BLaER1 treated with 17β-estradiol and CSF1 and Interleukin-3, amounts not matched to agents 10 nM and 100 nM (cell line): ENCODE results near the gene PIGS.
"Not testable (repeated sequence)": the region's sequence is repeated elsewhere in the genome, so short reads cannot be mapped to it uniquely, and the experiment has no call there.

Experiments
- H3K27ac ChIP-seq, 11 experiments: shearing (Covaris generic); formaldehyde crosslinking; 2 replicates each; pipeline ENCODE4 v1.8.1; 2022
- H3K27me3 ChIP-seq, 11 experiments: shearing (Covaris generic); formaldehyde crosslinking; 2 replicates each; pipeline ENCODE4 v1.8.1; 2022
- H3K36me3 ChIP-seq, 11 experiments: shearing (Covaris generic); formaldehyde crosslinking; 2 replicates each; pipeline ENCODE4 v1.8.1; 2022
- H3K4me1 ChIP-seq, 10 experiments: shearing (Covaris generic); formaldehyde crosslinking; 2 replicates each; pipeline ENCODE4 v1.8.1; 2022
- H3K4me2 ChIP-seq, 11 experiments: shearing (Covaris generic); formaldehyde crosslinking; 2 replicates each; pipeline ENCODE4 v1.8.1; 2022
- H3K4me3 ChIP-seq, 10 experiments: shearing (Covaris generic); formaldehyde crosslinking; 2 replicates each; pipeline ENCODE4 v1.8.1; 2022
- H3K9ac ChIP-seq, 11 experiments: shearing (Covaris generic); formaldehyde crosslinking; 2 replicates each; pipeline ENCODE4 v1.8.1; 2022
- H3K9me3 ChIP-seq, 11 experiments: shearing (Covaris generic); formaldehyde crosslinking; replicated peaks in 1 of 11; 2 replicates each; pipeline ENCODE4 v1.8.1; 2022
- H4K20me1 ChIP-seq, 11 experiments: shearing (Covaris generic); formaldehyde crosslinking; 2 replicates each; pipeline ENCODE4 v1.8.1; 2022
- Cebpa-rat ChIP-seq, 11 experiments: shearing (Covaris generic); IDR thresholded peaks; 2 replicates each; pipeline ENCODE4 v1.8.1; 2022

Gene PIGS

DNA sequence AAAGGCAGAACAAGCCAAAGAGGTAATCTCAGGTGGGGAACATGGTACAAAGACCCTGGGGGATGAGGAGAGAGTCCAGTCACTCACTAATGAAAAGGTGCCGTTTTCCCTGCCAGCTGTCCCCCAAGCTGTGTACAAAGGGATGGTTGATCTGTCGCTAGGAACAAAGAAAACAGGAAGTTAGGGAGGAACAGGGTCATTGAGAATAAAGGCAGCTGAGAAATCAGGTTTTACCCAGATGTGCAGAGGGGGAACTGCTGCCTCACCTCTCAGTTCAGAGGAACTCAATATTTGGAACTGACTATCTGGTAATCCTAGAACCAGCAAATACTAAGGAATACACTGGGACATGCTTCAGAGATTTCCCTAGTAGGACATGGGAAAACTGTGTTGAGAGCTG is 41.2 kb upstream of the PIGS start:
- Histone ChIP-seq H3K4me1 (peaks cover 0 to 40% (median 27%) of the 10 kb centered on the region in 10 experiments; a peak in 16 of 20 replicates), H3K9ac (peak overlapping the region in 2 of 11 experiments; percentile 4 to 5; a peak in 3 of 22 replicates), H3K4me3 (no peak overlapping the region), H3K27ac (peak overlapping the region in 3 of 11 experiments; percentile 14 to 35 (median 25); a peak in 2 of 22 replicates), H4K20me1 (peaks cover 11 to 55% (median 36%) of the 10 kb centered on the region in 11 experiments; a peak in 18 of 22 replicates), H3K4me2 (peak overlapping the region in 7 of 11 experiments; percentile 0 to 41 (median 17); a peak in 9 of 22 replicates), H3K9me3 (no peaks in the 10 kb centered on the region), H3K27me3 (no peaks in the 10 kb centered on the region), H3K36me3 (peaks cover 89 to 100% (median 95%) of the 10 kb centered on the region in 11 experiments)
- no peak for TF ChIP-seq Cebpa-rat (IDR thresholded peaks at IDR 0.05)

GRCh38 chr17:28610376-28610775 is 39.1 kb upstream of the PIGS start:
- H3K9me3 ChIP-seq: no peaks in the 10 kb centered on the region
- no peak overlapping the region for H3K9ac ChIP-seq
- peaks cover 6 to 37% (median 22%) of the 10 kb centered on the region in 11 experiments; a peak in 17 of 22 replicates for H4K20me1 ChIP-seq
- no peaks in the 10 kb centered on the region for H3K27me3 ChIP-seq
- no peak overlapping the region for H3K27ac ChIP-seq
- H3K4me1 ChIP-seq: peaks cover 0 to 30% (median 27%) of the 10 kb centered on the region in 10 experiments; a peak in 16 of 20 replicates
- H3K4me3 ChIP-seq: no peak overlapping the region
- peaks cover 85 to 100% (median 88%) of the 10 kb centered on the region in 11 experiments for H3K36me3 ChIP-seq
- H3K4me2 ChIP-seq: no peak overlapping the region
- no peak for TF ChIP-seq Cebpa-rat (IDR thresholded peaks at IDR 0.05)

DNA sequence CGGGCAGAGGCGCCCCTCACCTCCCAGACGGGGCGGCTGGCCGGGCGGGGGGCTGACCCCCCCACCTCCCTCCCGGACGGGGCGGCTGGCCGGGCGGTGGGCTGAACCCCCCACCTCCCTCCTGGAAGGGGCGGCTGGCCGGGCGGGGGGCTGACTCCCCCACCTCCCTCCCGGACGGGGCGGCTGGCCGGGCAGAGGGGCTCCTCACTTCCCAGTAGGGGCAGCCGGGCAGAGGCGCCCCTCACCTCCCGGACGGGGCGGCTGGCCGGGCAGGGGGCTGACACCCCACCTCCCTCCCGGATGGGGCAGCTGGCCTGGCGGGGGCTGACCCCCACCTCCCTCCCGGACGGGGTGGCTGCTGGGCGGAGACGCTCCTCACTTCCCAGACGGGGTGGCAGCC is 32.7 kb upstream of the PIGS start:
- H3K4me2 ChIP-seq, H3K9me3 ChIP-seq, H3K27ac ChIP-seq, H3K9ac ChIP-seq, H3K27me3 ChIP-seq, H3K4me3 ChIP-seq, H4K20me1 ChIP-seq: not testable (repeated sequence)
- H3K36me3 ChIP-seq: peaks cover 23 to 65% (median 36%) of the 10 kb centered on the region in 11 experiments; a peak in 21 of 22 replicates
- peaks cover 9 to 20% (median 14%) of the 10 kb centered on the region in 10 experiments for H3K4me1 ChIP-seq

DNA sequence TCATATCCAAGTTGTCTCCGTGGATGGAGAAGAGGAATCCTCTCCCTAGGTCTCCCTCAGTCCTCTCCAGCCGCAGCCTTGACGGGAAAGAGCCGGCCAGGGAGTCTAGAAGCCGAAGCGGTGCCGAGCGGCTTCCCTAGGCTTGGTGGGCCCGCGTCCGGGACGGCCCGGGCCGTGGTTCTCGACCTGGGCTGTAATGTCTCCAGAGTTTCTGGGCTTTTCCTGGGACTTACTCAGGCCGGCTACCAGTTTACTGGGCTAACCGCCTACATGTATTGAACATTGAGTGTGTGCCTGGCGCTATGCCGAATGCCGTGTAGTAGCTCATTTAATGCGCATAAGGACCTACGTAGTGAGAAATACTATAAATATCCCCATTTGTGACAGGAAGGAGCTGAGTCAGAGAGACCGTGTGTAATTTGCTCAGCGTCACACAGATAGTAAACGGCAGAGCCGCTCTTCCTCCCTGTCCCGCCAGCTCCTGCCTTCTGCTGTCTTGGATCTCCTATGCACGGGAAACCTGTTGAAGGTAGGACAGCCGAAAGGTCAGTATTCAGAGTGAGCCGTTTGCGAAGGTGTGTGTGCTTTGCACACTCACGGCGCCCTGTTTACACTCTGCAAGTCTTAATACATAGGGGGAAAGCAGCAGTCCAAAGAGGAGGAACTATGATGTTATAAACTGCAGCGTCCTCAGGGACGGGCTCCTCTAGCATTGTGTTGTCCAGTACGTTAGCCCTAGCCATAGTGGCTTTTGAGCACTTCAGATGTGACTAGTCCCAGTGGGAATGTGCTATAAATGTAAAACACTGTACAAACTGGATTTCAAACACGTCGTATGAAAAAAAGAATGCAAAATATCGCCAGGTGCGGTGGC is 28.2 kb upstream of the PIGS start:
- H3K4me1 ChIP-seq: peaks cover 25 to 40% (median 31%) of the 10 kb centered on the region in 10 experiments
- H3K27ac ChIP-seq: peak overlapping the region; percentile 81 to 96 (median 89)
- H3K4me3 ChIP-seq: peak overlapping the region; percentile 67 to 89 (median 77)
- TF ChIP-seq Cebpa-rat (IDR thresholded peaks at IDR 0.05): no peak
- H3K9ac ChIP-seq: peak overlapping the region; percentile 86 to 93 (median 91)
- H4K20me1 ChIP-seq: peaks cover 0 to 6% (median 0%) of the 10 kb centered on the region in 11 experiments; a peak in 4 of 22 replicates
- H3K36me3 ChIP-seq: peaks cover 0 to 49% (median 24%) of the 10 kb centered on the region in 11 experiments; a peak in 18 of 22 replicates
- H3K9me3 ChIP-seq: no peaks in the 10 kb centered on the region
- no peaks in the 10 kb centered on the region for H3K27me3 ChIP-seq
- peak overlapping the region; percentile 88 to 99 (median 95) for H3K4me2 ChIP-seq

DNA sequence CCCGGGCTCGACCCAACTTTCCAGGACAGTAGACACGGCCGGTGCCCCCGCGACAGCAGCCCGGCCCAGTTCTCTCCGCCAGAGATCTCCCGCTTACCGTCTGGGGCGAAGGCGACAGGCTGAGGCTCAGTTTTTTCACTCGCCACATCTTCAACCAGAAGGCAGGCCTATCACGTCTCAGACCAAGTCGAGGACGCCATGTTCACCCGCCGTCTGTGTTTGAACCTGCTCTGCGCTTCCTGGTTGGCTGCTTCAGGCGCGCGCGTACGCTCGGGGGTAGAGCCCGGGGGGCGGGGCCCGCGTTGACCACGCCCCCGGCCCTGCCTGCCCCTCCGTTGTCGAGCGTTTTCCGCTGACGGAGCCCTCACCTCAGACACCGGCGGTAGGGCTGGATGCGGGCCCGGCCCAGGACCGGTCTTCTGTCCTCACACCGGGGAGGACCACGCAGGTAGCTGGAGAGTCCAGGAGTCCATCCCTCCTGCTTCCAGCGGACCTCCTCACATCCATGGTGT is 27.5 kb upstream of the PIGS start, which contains the start of gene SPAG5:
SPAG5 (minus strand) TSS at position 227 of the 512 bp plus-strand sequence; CDS start at position 148, 79 bp downstream.
- Histone ChIP-seq H3K27ac (peak within 1 kb of the TSS; percentile 81 to 96 (median 89)), H3K4me2 (peak within 1 kb of the TSS; percentile 88 to 99 (median 95)), H3K27me3 (no peaks in the 10 kb centered on the region), H3K4me3 (peak within 1 kb of the TSS; percentile 67 to 89 (median 77)), H4K20me1 (peaks cover 0 to 6% (median 0%) of the 10 kb centered on the region in 11 experiments; a peak in 4 of 22 replicates), H3K36me3 (peaks cover 0 to 56% (median 31%) of the 10 kb centered on the region in 11 experiments; a peak in 18 of 22 replicates), H3K9ac (peak within 1 kb of the TSS; percentile 86 to 93 (median 91)), H3K9me3 (no peaks in the 10 kb centered on the region), H3K4me1 (peaks cover 25 to 40% (median 31%) of the 10 kb centered on the region in 10 experiments)
- TF ChIP-seq Cebpa-rat (IDR thresholded peaks at IDR 0.05): no peak

- TF ChIP-seq Cebpa-rat (IDR thresholded peaks at IDR 0.05): no peak
- Histone ChIP-seq H3K4me3 (peak overlapping the region; percentile 67 to 89 (median 77)), H3K4me1 (peaks cover 25 to 40% (median 31%) of the 10 kb centered on the region in 10 experiments), H3K9ac (peak overlapping the region; percentile 86 to 93 (median 91)), H3K27me3 (no peaks in the 10 kb centered on the region), H4K20me1 (peaks cover 0 to 7% (median 1%) of the 10 kb centered on the region in 11 experiments; a peak in 8 of 22 replicates), H3K4me2 (peak overlapping the region; percentile 88 to 99 (median 95)), H3K36me3 (peaks cover 1 to 60% (median 35%) of the 10 kb centered on the region in 11 experiments; a peak in 20 of 22 replicates), H3K9me3 (no peaks in the 10 kb centered on the region), H3K27ac (peak overlapping the region in 10 of 11 experiments; percentile 81 to 96 (median 89); a peak in 19 of 22 replicates)
Measured at GRCh38 chr17:28598389-28598788, 27.1 kb upstream of the PIGS start.

DNA sequence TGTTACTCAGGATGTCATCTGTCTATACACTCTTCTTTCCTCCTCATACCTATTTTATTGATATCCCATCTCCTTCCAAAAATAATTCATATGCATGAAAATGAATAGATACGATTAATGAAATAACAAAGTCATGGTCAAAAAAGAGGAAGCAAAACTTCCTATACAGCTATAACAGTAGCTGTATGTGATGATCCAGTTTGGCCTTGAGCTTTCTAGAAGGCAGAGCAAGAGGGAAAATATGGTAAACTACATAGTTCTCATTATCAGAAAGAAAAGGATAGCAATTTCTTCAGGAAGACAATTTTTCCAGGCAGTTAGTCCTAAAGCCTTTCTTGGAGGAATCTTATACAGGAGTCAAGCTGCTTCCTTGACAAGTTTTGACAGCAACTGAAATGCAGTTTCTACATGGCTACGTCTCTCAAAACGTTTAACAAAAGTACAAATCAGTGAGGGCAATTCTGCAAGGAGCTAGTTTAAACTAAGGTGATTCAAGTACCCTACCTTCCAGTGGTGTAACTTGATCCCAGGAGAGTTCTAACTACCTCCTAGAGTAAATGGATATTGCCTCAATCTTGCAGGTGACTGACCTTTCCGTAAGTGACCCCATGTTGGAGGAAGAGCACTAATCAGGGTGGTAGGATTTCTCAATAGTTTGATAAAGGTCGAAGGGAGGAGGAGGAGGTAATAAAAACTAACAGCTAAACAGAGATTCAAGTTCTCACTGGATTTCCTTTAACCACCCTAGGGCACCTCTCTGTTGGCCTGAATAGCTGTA is 26.5 kb upstream of the PIGS start:
- no peaks in the 10 kb centered on the region for H3K27me3 ChIP-seq
- peak overlapping the region; percentile 88 to 99 (median 95) for H3K4me2 ChIP-seq
- peak overlapping the region; percentile 67 to 89 (median 77) for H3K4me3 ChIP-seq
- no peak for TF ChIP-seq Cebpa-rat (IDR thresholded peaks at IDR 0.05)
- peak overlapping the region in 9 of 11 experiments; percentile 81 to 96 (median 89); a peak in 18 of 22 replicates for H3K27ac ChIP-seq
- H3K36me3 ChIP-seq: peaks cover 7 to 64% (median 41%) of the 10 kb centered on the region in 11 experiments
- H3K4me1 ChIP-seq: peaks cover 25 to 40% (median 31%) of the 10 kb centered on the region in 10 experiments
- no peaks in the 10 kb centered on the region for H3K9me3 ChIP-seq
- peaks cover 0 to 13% (median 6%) of the 10 kb centered on the region in 11 experiments; a peak in 9 of 22 replicates for H4K20me1 ChIP-seq
- peak overlapping the region; percentile 86 to 93 (median 91); a peak in 21 of 22 replicates for H3K9ac ChIP-seq

- Histone ChIP-seq H3K9ac (no peak overlapping the region), H3K4me3 (no peak overlapping the region), H3K9me3 (no peaks in the 10 kb centered on the region), H3K27ac (no peak overlapping the region), H3K4me2 (no peak overlapping the region), H3K36me3 (peaks cover 35 to 100% (median 94%) of the 10 kb centered on the region in 11 experiments), H3K4me1 (peaks cover 2 to 12% (median 4%) of the 10 kb centered on the region in 10 experiments; a peak in 19 of 20 replicates), H4K20me1 (peaks cover 0 to 50% (median 25%) of the 10 kb centered on the region in 11 experiments; a peak in 13 of 22 replicates), H3K27me3 (no peaks in the 10 kb centered on the region)
- TF ChIP-seq Cebpa-rat (IDR thresholded peaks at IDR 0.05): no peak
Measured at GRCh38 chr17:28592260-28592659, 20.9 kb upstream of the PIGS start.
